Endothelial cell (in vitro differentiated cells): Measurements from ENCODE around the gene NFATC3. TPM values are rescaled to one million over a fixed set of nuclear protein-coding genes. Genes with fewer than 3 reads are reported as not detected.
A peak's percentile ranks its signal among the peaks of the same experiment; 100 is the strongest.
"Not testable (repeated sequence)": the region's sequence is repeated elsewhere in the genome, so short reads cannot be mapped to it uniquely, and the experiment has no call there.

Source experiments
- DNase-seq: peaks from one replicate; pipeline ENCODE4 v3.0.0; 2021; ENCODE audit warnings: low spot score
- H3K27ac Mint-ChIP-seq: one replicate; pipeline ENCODE4 v1.8.0; 2021; ENCODE audit warnings: mixed read lengths, inconsistent platforms; ENCODE audit not compliant: unreplicated experiment
- H3K27me3 Mint-ChIP-seq: one replicate; pipeline ENCODE4 v1.8.0; 2021; ENCODE audit warnings: mild to moderate bottlenecking, moderate library complexity, mixed read lengths, inconsistent platforms; ENCODE audit not compliant: unreplicated experiment
- H3K36me3 Mint-ChIP-seq: one replicate; pipeline ENCODE4 v1.8.0; 2021; ENCODE audit warnings: mild to moderate bottlenecking, low read depth, mixed read lengths, inconsistent platforms; ENCODE audit not compliant: unreplicated experiment
- H3K4me1 Mint-ChIP-seq: one replicate; pipeline ENCODE4 v1.8.0; 2021; ENCODE audit warnings: mild to moderate bottlenecking, mixed read lengths, inconsistent platforms; ENCODE audit not compliant: unreplicated experiment
- H3K4me3 Mint-ChIP-seq: one replicate; pipeline ENCODE4 v1.8.0; 2021; ENCODE audit warnings: mild to moderate bottlenecking, mixed read lengths, inconsistent platforms; ENCODE audit not compliant: unreplicated experiment
- H3K9me3 Mint-ChIP-seq: one replicate; pipeline ENCODE4 v1.8.0; 2021; ENCODE audit warnings: mixed read lengths, inconsistent platforms; ENCODE audit not compliant: unreplicated experiment
- CTCF ChIP-seq: fragments of 200-600 bp; sonication (generic); IDR thresholded peaks from one replicate; pipeline ENCODE4 v1.5.0; 2021; ENCODE audit warnings: antibody characterized with exemption; ENCODE audit not compliant: unreplicated experiment
- total RNA-seq: library from RNA; stranded (reverse); fragmentation: NEBNext Ultra II Directional; extraction: Animal tissue kit (Norgen Biotek cat#: 25700); gene quantifications from one replicate; pipeline ENCODE4 v1.2.1, GENCODE V29; 2021; ENCODE audit not compliant: unreplicated experiment

The NFATC3 gene
- total RNA-seq, 1 donor from 2014 or later = 38.4 TPM

GRCh38 chr16:68116256-68116867 is 31.2 kb downstream of the NFATC3 start:
- Mint-ChIP-seq H3K36me3 (peaks cover 4% of the 10 kb centered on the region), H3K4me3 (no peak overlapping the region), H3K27ac (no peak overlapping the region), H3K27me3 (no peaks in the 10 kb centered on the region), H3K4me1 (no peaks in the 10 kb centered on the region), H3K9me3 (no peaks in the 10 kb centered on the region)
- TF ChIP-seq CTCF = peak; percentile 65
- no peak for DNase-seq

DNA sequence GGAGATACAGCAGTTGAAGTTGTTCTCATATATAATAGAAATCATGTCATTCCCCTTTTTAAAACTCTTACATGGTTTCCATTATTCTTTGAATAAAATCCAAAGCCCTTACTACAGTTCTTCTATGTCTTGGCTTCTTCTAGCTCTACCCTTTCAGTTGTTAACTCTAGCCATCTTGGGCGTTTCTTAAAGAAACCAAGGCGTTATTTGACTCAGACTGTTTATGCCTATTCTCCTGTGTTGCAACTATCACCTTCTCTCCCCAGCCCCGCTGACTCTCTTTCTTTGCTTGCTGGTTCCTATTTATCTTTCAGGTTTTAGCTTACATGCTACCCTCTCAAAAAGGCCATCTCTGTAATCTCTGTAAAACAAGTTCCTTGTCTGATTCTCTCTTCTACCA is 32.7 kb downstream of the NFATC3 start:
- no peak overlapping the region for H3K27ac Mint-ChIP-seq
- TF ChIP-seq CTCF = no peak
- H3K9me3 Mint-ChIP-seq = no peaks in the 10 kb centered on the region
- H3K36me3 Mint-ChIP-seq = no peaks in the 10 kb centered on the region
- H3K4me3 Mint-ChIP-seq = no peak overlapping the region
- H3K4me1 Mint-ChIP-seq = no peaks in the 10 kb centered on the region
- no peak for DNase-seq
- H3K27me3 Mint-ChIP-seq = no peaks in the 10 kb centered on the region

GRCh38 chr16:68118954-68119353 is 33.8 kb downstream of the NFATC3 start:
- not testable (repeated sequence) for H3K4me1 Mint-ChIP-seq, DNase-seq, H3K9me3 Mint-ChIP-seq, H3K27ac Mint-ChIP-seq, H3K36me3 Mint-ChIP-seq, H3K4me3 Mint-ChIP-seq, H3K27me3 Mint-ChIP-seq

GRCh38 chr16:68120496-68120895 is 35.3 kb downstream of the NFATC3 start:
- H3K27me3 Mint-ChIP-seq = not testable (repeated sequence)

DNA sequence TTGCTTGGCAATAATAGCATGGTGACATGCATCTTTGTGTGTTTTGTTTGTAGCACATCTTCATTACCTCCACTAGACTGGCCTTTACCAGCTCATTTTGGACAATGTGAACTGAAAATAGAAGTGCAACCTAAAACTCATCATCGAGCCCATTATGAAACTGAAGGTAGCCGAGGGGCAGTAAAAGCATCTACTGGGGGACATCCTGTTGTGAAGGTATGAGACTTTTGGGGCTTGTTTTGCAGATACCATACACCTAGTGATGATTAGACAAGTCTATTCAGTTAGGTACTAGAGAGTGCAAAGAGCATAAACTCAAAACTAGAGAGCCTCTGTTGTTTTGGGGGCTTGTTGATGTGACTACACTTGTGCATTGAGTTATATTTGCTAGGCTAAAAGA is 41.2 kb downstream of the NFATC3 start:
- peaks cover 2% of the 10 kb centered on the region for H3K27me3 Mint-ChIP-seq
- no peaks in the 10 kb centered on the region for H3K36me3 Mint-ChIP-seq
- H3K4me1 Mint-ChIP-seq = peaks cover 9% of the 10 kb centered on the region
- TF ChIP-seq CTCF = no peak
- no peaks in the 10 kb centered on the region for H3K9me3 Mint-ChIP-seq
- H3K4me3 Mint-ChIP-seq = no peak overlapping the region
- DNase-seq = no peak
- H3K27ac Mint-ChIP-seq = no peak overlapping the region

More at GRCh38 chr16:68120496-68120895, 35.3 kb downstream of the NFATC3 start:
- H3K27ac Mint-ChIP-seq, H3K4me3 Mint-ChIP-seq, DNase-seq, H3K9me3 Mint-ChIP-seq, H3K36me3 Mint-ChIP-seq, H3K4me1 Mint-ChIP-seq: not testable (repeated sequence)

GRCh38 chr16:68128577-68129305 is 43.6 kb downstream of the NFATC3 start:
- Mint-ChIP-seq H3K27me3 (peaks cover 2% of the 10 kb centered on the region), H3K4me1 (peaks cover 9% of the 10 kb centered on the region), H3K36me3 (no peaks in the 10 kb centered on the region), H3K27ac (no peak overlapping the region), H3K9me3 (no peaks in the 10 kb centered on the region), H3K4me3 (no peak overlapping the region)
- DNase-seq = no peak
- no peak for TF ChIP-seq CTCF
